Measurements from ENCODE around the gene NT5C1B. TPM values are rescaled to one million over a fixed set of nuclear protein-coding genes. Genes with fewer than 3 reads are reported as not detected.

Gene NT5C1B
- total and polyA plus RNA-seq, 10 of the 15 experiments (the other 5 are each of a cell fraction or from before 2014, with no cell fraction given) = 0.40 to 0.44 TPM; not detected in 8

- no peak overlapping the region for H3K27ac ChIP-seq (ENCODE audit: control insufficient read depth, insufficient read depth)
- ChIA-PET POLR2A (no interaction called here), SMC1A (ENCODE audit: uncharacterized antibody, unreplicated experiment) (no interaction called here), RAD21 (ENCODE audit: unreplicated experiment) (no interaction called here), CTCF (no interaction called here)
- no peaks in the 10 kb centered on the region for H3K27me3 ChIP-seq (replicated peaks in 1 of 2; ENCODE audit: control insufficient read depth in 2 of 2, insufficient read depth in 2 of 2, low read length in 1 of 2)
- no peak overlapping the region for H3K9ac ChIP-seq (ENCODE audit: control insufficient read depth, insufficient read depth, low read length)
- no peak for ATAC-seq
- TF ChIP-seq RBBP5 (conservative IDR thresholded peaks at IDR 0.05) = no peak
- no peak for TF ChIP-seq MYB (IDR thresholded peaks at IDR 0.05; ENCODE audit: borderline replicate concordance, low read depth, low read length)
- TF ChIP-seq SMARCA5 (IDR thresholded peaks at IDR 0.05) = no peak
- TF ChIP-seq REST (IDR thresholded peaks at IDR 0.05; ENCODE audit: low read depth, low read length) = no peak
- no peak for TF ChIP-seq TAF1 (IDR thresholded peaks at IDR 0.05; ENCODE audit: borderline replicate concordance, low read depth, low read length)
- no peak for TF ChIP-seq KAT2A (conservative IDR thresholded peaks at IDR 0.05; ENCODE audit: control insufficient read depth, low read depth, low read length)
- TF ChIP-seq STAT3 (IDR thresholded peaks at IDR 0.05; ENCODE audit: low read depth, low read length) = no peak
- TF ChIP-seq ATF7 (IDR thresholded peaks at IDR 0.05; ENCODE audit: low read depth) = no peak
- H3K9me3 ChIP-seq (replicated peaks; ENCODE audit: control insufficient read depth, insufficient read depth, low read length) = no peaks in the 10 kb centered on the region
- DNase-seq (ENCODE audit: low read depth, low spot score) = no peak
- intact Hi-C loops (cut with micrococcal nuclease; ENCODE audit: unreplicated experiment) (no loop called here), in situ Hi-C loops (cut with MboI) (no loop called here)
- no peaks in the 10 kb centered on the region for H4K20me1 ChIP-seq (ENCODE audit: control insufficient read depth, insufficient read depth)
- no peaks in the 10 kb centered on the region for H3K36me3 ChIP-seq (ENCODE audit: control insufficient read depth in 2 of 2, insufficient read depth in 2 of 2, low read length in 1 of 2)
- 45% methylated on average over 3 of the region's 3 CpGs for whole genome bisulfite sequencing (ENCODE audit: insufficient coverage, insufficient replicate concordance, low lambda C conversion rate, missing lambda C conversion rate)
- FAIRE-seq = no peak
- BruUV-seq (replicated peaks) = no TSS peak
- no peak overlapping the region for H3K4me3 ChIP-seq
- no peak overlapping the region for H3K4me2 ChIP-seq (ENCODE audit: control insufficient read depth, insufficient read depth)
- H3K79me2 ChIP-seq (ENCODE audit: control insufficient read depth, insufficient read depth, low read length) = no peaks in the 10 kb centered on the region
- H3K4me1 ChIP-seq (ENCODE audit: control insufficient read depth, insufficient read depth, low read length) = no peaks in the 10 kb centered on the region
- H2AFZ ChIP-seq (ENCODE audit: control insufficient read depth, low read depth, low read length) = no peak overlapping the region
Observed at GRCh38 chr2:18625563-18625962, 36.2 kb upstream of the NT5C1B start.

Data from GM12878 (cell line).